22Rv1 (cell line): ENCODE results near the gene PCNX4.

ENCODE experiments used
- H3K27ac ChIP-seq: fragments of 450-650 bp; 2 replicates; pipeline ENCODE4 v1.5.1; 2017
- CTCF ChIP-seq: fragments of 450-650 bp; IDR thresholded peaks from 2 replicates; pipeline ENCODE4 v1.5.1; 2017; ENCODE audit warnings: mild to moderate bottlenecking
- ZFX ChIP-seq: fragments of 450-650 bp; IDR thresholded peaks from 2 replicates; pipeline ENCODE4 v1.6.1; 2017; ENCODE audit warnings: antibody characterized with exemption, borderline replicate concordance

PCNX4 gene

GRCh38 chr14:60079723-60080122, 12.0 kb upstream of the PCNX4 start:
- TF ChIP-seq CTCF (no peak), ZFX (no peak)
- H3K27ac ChIP-seq = no peak overlapping the region

- no peak overlapping the region for H3K27ac ChIP-seq
- TF ChIP-seq CTCF = no peak
- TF ChIP-seq ZFX = no peak
Observed at GRCh38 chr14:60085085-60085484, 6.6 kb upstream of the PCNX4 start.

- no peak for TF ChIP-seq ZFX
- no peak for TF ChIP-seq CTCF
- no peak overlapping the region for H3K27ac ChIP-seq
Observed at GRCh38 chr14:60085693-60086092, 6.0 kb upstream of the PCNX4 start.

- no peak overlapping the region for H3K27ac ChIP-seq
- TF ChIP-seq CTCF = no peak
- TF ChIP-seq ZFX = no peak
Observed at GRCh38 chr14:60087668-60088067, 4.1 kb upstream of the PCNX4 start.

- no peak overlapping the region for H3K27ac ChIP-seq
- no peak for TF ChIP-seq ZFX
- no peak for TF ChIP-seq CTCF
Observed at GRCh38 chr14:60089221-60089620, 2.5 kb upstream of the PCNX4 start.

GRCh38 chr14:60090864-60091519, 731 bp upstream of the PCNX4 start:
- H3K27ac ChIP-seq = peak overlapping the region; percentile 99
- TF ChIP-seq CTCF (no peak), ZFX (no peak)

GRCh38 chr14:60092526-60092920, 800 bp downstream of the PCNX4 start:
- TF ChIP-seq ZFX (no peak), CTCF (no peak)
- H3K27ac ChIP-seq = peak overlapping the region; percentile 99
